NCI-H2029 treated with DMSO at 0.1 percent for 48 hours (cell line): ENCODE results near the gene CHKB.

Experiments used
- DNase-seq: peaks from one replicate; lab custom pipeline; 2025; lab: John Stamatoyannopoulos, UW

CHKB gene

GRCh38 chr22:50529897-50530579 lies 52.6 kb downstream of the CHKB start, which contains the start of gene TYMP:
Gene TYMP (minus strand): TSS chr22:50530012. CDS start chr22:50529709, 303 bp downstream.
- DNase-seq, result no peak

GRCh38 chr22:50529416-50529896 lies 53.2 kb downstream of the CHKB start:
- no peak for DNase-seq
